ENCODE results near the gene FADS3.
A peak's percentile ranks its signal among the peaks of the same experiment; 100 is the strongest.

Gene FADS3

GRCh38 chr11:61861634-61862033 lies 29.7 kb downstream of the FADS3 start:
- TF ChIP-seq POLR2A (IDR thresholded peaks at IDR 0.05; ENCODE audit: low read length) (peak; percentile 2), GATA1 (IDR thresholded peaks at IDR 0.05; ENCODE audit: low read depth, low read length) (no peak)
- no peak for DNase-seq

GRCh38 chr11:61860054-61860903 lies 31.1 kb downstream of the FADS3 start:
- no peak for DNase-seq

GRCh38 chr11:61855939-61856680 lies 35.2 kb downstream of the FADS3 start:
- no peak for DNase-seq
- no peak for TF ChIP-seq POLR2A (IDR thresholded peaks at IDR 0.05; ENCODE audit: low read length)

More at GRCh38 chr11:61860054-61860903, 31.1 kb downstream of the FADS3 start:
- TF ChIP-seq GATA1 (IDR thresholded peaks at IDR 0.05; ENCODE audit: low read depth, low read length) (no peak), POLR2A (IDR thresholded peaks at IDR 0.05; ENCODE audit: low read length) (no peak)

DNA sequence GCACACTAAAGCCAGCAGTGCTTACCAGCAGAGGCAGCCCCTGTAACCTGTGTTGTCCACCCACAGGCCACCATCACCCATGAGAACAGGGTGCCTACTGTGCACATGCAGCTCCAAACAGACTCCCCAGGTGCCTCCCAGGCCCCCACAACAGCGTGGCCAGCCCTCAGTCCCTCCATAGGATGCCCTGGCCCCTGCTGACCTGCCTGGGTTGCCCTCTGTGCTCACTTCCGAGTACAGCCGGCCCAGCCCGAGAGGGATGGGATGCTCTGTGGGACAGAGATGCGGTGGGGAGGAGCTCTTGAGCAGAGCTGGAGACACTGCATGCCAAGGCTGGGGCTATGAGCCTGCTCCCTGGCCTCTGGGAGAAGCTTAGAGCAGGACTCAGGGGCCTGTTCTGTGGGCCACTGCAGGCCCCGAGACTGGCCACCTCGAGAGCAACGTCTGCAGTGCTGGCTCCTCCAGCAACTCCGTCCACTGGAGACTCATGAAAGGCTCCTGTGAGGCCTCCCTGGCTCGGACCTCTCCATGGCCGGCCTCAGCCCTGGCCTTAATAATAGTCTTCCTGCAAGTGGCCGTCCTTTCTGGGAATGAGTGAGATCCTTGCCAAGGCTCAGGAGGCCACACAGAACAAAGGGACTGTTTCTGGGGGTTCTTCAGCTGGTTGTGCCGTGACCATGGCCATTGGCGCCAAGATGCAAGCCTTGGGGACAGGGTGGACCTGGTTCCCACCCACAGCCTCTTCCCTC lies 36.2 kb downstream of the FADS3 start:
- DNase-seq: no peak
- TF ChIP-seq GATA1 (IDR thresholded peaks at IDR 0.05; ENCODE audit: low read depth, low read length) (no peak), POLR2A (IDR thresholded peaks at IDR 0.05; ENCODE audit: low read length) (no peak)

DNA sequence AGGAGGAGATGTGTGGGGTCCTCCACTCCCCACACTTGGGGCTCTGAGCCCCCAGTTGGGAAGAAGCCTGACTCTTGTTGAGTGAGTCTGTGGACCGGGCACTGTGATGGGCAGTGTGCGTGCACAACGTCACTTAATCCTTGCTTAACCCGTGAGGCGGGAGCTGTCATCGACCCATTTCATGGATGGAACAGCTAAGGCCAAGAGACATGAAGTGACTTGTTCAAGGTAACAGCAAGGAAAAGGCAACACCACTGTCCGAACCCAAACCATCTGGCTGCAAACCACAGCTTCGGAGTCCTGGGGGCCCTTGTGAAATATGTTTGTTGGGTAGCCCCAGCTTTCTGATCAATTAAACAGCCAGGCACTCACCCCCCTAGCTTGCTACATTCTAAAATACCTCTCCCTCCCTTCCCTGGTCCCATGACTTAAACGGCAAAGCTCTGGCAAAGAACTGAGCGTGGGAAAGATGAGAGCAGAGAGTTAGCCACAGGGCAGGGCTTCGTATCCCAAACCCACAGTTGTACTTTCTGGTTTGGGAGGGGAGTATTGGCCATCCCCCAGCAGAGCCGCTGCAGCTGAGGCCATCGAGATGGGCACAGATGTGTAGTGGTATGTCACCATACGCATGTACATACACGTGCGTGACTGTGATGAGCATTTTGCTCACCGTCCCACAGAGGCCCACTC lies 37.0 kb downstream of the FADS3 start:
- no peak for DNase-seq
- TF ChIP-seq POLR2A (IDR thresholded peaks at IDR 0.05; ENCODE audit: low read length) (peak; percentile 36), GATA1 (IDR thresholded peaks at IDR 0.05; ENCODE audit: low read depth, low read length) (no peak)

GRCh38 chr11:61853698-61854169 lies 37.6 kb downstream of the FADS3 start:
- no peak for TF ChIP-seq POLR2A (IDR thresholded peaks at IDR 0.05; ENCODE audit: low read length)
- TF ChIP-seq GATA1 (IDR thresholded peaks at IDR 0.05; ENCODE audit: low read depth, low read length): no peak
- DNase-seq: no peak

GRCh38 chr11:61851900-61852295 lies 39.4 kb downstream of the FADS3 start:
- no peak for DNase-seq
- TF ChIP-seq POLR2A (IDR thresholded peaks at IDR 0.05; ENCODE audit: low read length) (no peak), GATA1 (IDR thresholded peaks at IDR 0.05; ENCODE audit: low read depth, low read length) (no peak)

GRCh38 chr11:61851113-61851899 lies 40.0 kb downstream of the FADS3 start:
- no peak for DNase-seq
- TF ChIP-seq GATA1 (IDR thresholded peaks at IDR 0.05; ENCODE audit: low read depth, low read length) (no peak), POLR2A (IDR thresholded peaks at IDR 0.05; ENCODE audit: low read length) (peak; percentile 26)

DNA sequence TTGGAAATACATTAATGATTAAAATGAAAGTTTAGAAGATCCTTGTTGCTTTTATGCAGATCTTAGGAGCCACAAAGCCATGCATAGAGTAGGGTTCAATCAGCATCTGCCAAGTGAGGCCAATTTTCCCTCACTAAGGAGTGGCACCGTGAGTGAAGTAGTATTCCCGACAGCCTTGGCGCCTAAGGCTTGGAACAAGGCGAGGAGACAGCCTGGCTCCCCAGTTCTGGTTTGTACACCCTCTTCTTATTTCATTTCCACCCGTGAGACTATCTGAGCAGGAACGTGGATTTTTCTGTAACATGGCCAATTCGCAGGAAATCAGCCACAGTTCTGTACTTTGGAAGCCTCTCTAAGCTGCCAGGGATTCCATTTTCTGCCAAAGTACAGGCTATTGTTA lies 40.7 kb downstream of the FADS3 start:
- DNase-seq: no peak
- no peak for TF ChIP-seq POLR2A (IDR thresholded peaks at IDR 0.05; ENCODE audit: low read length)
- TF ChIP-seq GATA1 (IDR thresholded peaks at IDR 0.05; ENCODE audit: low read depth, low read length): no peak

DNA sequence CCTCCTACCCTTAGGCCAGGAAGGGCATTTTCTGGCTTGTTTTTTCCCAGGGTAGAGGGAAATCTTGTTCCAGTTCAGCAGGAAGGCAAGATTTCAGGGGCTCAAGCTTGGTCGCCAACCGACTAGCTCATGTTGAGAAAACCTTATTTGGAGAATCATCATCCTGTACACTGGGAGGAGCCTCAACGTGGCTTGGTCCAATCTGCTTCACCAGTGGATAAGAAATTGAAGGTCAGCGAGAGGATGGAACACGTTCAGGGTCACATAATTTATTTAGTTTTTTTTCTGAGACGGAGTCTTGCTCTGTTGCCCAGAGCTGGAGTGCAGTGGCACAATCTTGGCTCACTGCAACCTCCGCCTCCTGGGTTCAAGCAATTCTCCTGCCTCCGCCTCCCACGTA lies 42.7 kb downstream of the FADS3 start:
- TF ChIP-seq GATA1 (IDR thresholded peaks at IDR 0.05; ENCODE audit: low read depth, low read length): no peak
- no peak for TF ChIP-seq POLR2A (IDR thresholded peaks at IDR 0.05; ENCODE audit: low read length)

DNA sequence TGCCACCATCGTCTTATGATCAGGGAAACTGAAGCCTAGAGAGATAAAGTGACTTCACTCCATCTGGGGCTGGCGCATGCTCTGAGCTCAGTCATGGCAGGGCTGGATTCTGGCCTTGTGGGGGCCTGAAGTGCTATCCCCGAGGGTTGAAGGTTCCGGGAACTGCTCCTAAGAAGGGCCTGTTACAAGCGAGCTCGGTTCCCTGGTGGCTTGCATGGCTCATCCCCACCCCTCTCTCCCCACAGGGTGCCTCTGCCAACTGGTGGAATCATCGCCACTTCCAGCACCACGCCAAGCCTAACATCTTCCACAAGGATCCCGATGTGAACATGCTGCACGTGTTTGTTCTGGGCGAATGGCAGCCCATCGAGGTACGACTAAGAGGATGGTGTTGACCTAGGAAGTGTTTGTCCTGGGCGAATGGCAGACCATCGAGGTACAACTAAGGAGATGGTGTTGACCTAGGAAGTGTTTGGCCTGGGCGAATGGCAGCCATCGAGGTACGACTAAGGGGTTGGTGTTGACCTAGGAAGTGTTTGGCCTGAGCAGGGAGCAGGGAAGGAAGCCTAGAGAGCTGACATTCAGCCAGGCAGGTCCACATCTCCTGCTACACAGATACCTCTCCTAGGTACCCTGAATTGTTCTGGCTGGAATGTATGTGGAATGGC lies 43.3 kb downstream of the FADS3 start:
- DNase-seq: no peak
- TF ChIP-seq GATA1 (IDR thresholded peaks at IDR 0.05; ENCODE audit: low read depth, low read length): no peak
- peak; percentile 57 for TF ChIP-seq POLR2A (IDR thresholded peaks at IDR 0.05; ENCODE audit: low read length)

More for the DNA sequence above, 42.7 kb downstream of the FADS3 start:
- no peak for DNase-seq

GRCh38 chr11:61846362-61847020 lies 44.9 kb downstream of the FADS3 start:
- TF ChIP-seq GATA1 (IDR thresholded peaks at IDR 0.05; ENCODE audit: low read depth, low read length) (no peak), POLR2A (IDR thresholded peaks at IDR 0.05; ENCODE audit: low read length) (no peak)
- DNase-seq: no peak

Data from erythroblast (primary cell).